HepG2 (cell line): ENCODE results near the gene TST. TPM values are rescaled to one million over a fixed set of nuclear protein-coding genes. Genes with fewer than 3 reads are reported as not detected.

ENCODE experiments used
- GTF2F1 ChIP-seq: fragments of 150-350 bp; IDR thresholded peaks from 2 replicates; pipeline ENCODE4 v1.6.1; 2014; ENCODE audit warnings: low read length
- KDM6A ChIP-seq: IDR thresholded peaks from 2 replicates; pipeline ENCODE4 v1.6.1; 2016; ENCODE audit warnings: low read depth
- MLXIP ChIP-seq: sonication (generic); formaldehyde crosslinking; IDR thresholded peaks from 2 replicates; pipeline ENCODE4 v1.9.0; 2021; ENCODE audit warnings: missing genetic modification reagents, borderline replicate concordance
- PRDM4 ChIP-seq: sonication (generic); formaldehyde crosslinking; IDR thresholded peaks from 2 replicates; pipeline ENCODE4 v1.9.0; 2021; ENCODE audit warnings: missing genetic modification reagents, borderline replicate concordance
- SKIL ChIP-seq: sonication (generic); formaldehyde crosslinking; IDR thresholded peaks from 2 replicates; pipeline ENCODE4 v1.8.0; 2022; ENCODE audit warnings: missing genetic modification reagents, mild to moderate bottlenecking, moderate library complexity, borderline replicate concordance
- SP140L ChIP-seq: sonication (generic); formaldehyde crosslinking; IDR thresholded peaks from 2 replicates; pipeline ENCODE4 v1.4.0; 2020; ENCODE audit warnings: missing genetic modification reagents, borderline replicate concordance
- SP2 ChIP-seq: sonication (generic); formaldehyde crosslinking; IDR thresholded peaks from 2 replicates; pipeline ENCODE4 v1.5.1; 2020; ENCODE audit warnings: mild to moderate bottlenecking, missing genetic modification reagents
- TBL1XR1 ChIP-seq: fragments of 150-350 bp; IDR thresholded peaks from 2 replicates; pipeline ENCODE4 v1.6.1; 2014; ENCODE audit warnings: borderline replicate concordance, low read length; ENCODE audit not compliant: partially characterized antibody
- TBP ChIP-seq: sonication (generic); formaldehyde crosslinking; IDR thresholded peaks from 2 replicates; pipeline ENCODE4 v1.5.0; 2020; ENCODE audit warnings: missing genetic modification reagents
- ZNF10 ChIP-seq: sonication (generic); formaldehyde crosslinking; IDR thresholded peaks from 2 replicates; pipeline ENCODE4 v1.4.0; 2020; ENCODE audit warnings: mild to moderate bottlenecking, low read depth, missing genetic modification reagents, borderline replicate concordance
- ZNF263 ChIP-seq: sonication (generic); formaldehyde crosslinking; IDR thresholded peaks from 2 replicates; pipeline ENCODE4 v1.4.0; 2020; ENCODE audit warnings: missing genetic modification reagents
- ZNF296 ChIP-seq: sonication (generic); formaldehyde crosslinking; conservative IDR thresholded peaks from 2 replicates; pipeline ENCODE4 v1.5.0; 2020; ENCODE audit warnings: mild to moderate bottlenecking, missing genetic modification reagents
- ZNF577 ChIP-seq: sonication (generic); formaldehyde crosslinking; IDR thresholded peaks from 2 replicates; pipeline ENCODE4 v1.4.0; 2020; ENCODE audit warnings: mild to moderate bottlenecking, low read depth, missing genetic modification reagents, borderline replicate concordance
- polyA plus RNA-seq, 8 experiments: library from polyadenylated mRNA; depleted of rRNA in 3 of 8; stranded (reverse) in 7 of 8; unstranded in 1 of 8; fragments of >200 nt; fragmentation: Illumina TruSeq in 4 of 8; extraction: Trizol in 4 of 8; gene quantifications; 2 replicates each; pipeline versions ENCODE4 v1.2.1 to v1.2.3, GENCODE V29; 2011 to 2016; ENCODE audit warnings: low read depth in 4 of 8, missing spikeins in 1 of 8, mixed read lengths in 1 of 8; ENCODE audit not compliant: insufficient read depth in 1 of 8
- total RNA-seq, 5 experiments: library from RNA; depleted of rRNA; stranded (reverse); fragments of >200 nt; fragmentation: Illumina TruSeq; extraction: Trizol; gene quantifications; 2 replicates each; pipeline ENCODE4 v1.2.3, GENCODE V29; 2016; ENCODE audit warnings: low read depth in 1 of 5
- TF ChIP-seq, protein P1 (sequence below): sonication (generic); formaldehyde crosslinking; IDR thresholded peaks from 2 replicates; pipeline ENCODE4 v1.8.0; 2022; ENCODE audit warnings: missing genetic modification reagents, mild to moderate bottlenecking, borderline replicate concordance
- TF ChIP-seq, protein P2 (sequence below): IDR thresholded peaks from 2 replicates; pipeline ENCODE4 v1.6.1; 2016; ENCODE audit warnings: missing compliant biosample characterization, missing genetic modification reagents, borderline replicate concordance
- TF ChIP-seq, protein P3 (sequence below): sonication (generic); formaldehyde crosslinking; IDR thresholded peaks from 2 replicates; pipeline ENCODE4 v1.4.0; 2020; ENCODE audit warnings: missing genetic modification reagents, borderline replicate concordance

The TST gene
- total and polyA plus RNA-seq, 2 of the 13 experiments (the other 11 are each of a cell fraction or from before 2014, with no cell fraction given) = 44.6 to 63.6 TPM

DNA sequence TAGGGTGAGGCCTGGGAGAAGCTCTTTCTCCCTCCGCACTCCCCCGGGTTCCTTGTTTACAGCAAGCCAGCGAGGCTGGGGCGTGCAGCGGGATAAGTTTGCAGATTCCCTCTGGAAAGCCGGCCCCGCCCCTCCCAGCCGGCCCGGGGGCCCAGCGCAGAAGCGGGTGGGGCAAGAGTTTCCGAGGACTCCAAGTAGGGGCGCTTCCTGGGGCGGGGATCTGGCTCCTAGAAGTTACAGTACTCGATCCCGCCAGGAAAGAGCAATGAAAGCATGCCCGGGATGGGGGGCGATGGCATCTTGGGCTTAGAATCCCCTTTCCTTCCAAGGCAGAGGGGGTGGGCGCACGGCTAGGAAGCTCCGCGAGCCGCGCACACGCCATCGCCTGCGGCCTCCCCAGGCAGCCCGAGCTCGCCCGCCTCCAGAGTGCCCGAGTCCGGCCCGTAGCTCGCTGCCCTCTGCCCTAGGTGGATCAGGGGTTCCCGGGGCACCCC is 385 bp downstream of the TST start (continued):
- TF ChIP-seq ZNF296 (CRISPR knock-in tag) (0 out of 2 replicates have a peak, but pooled peaks have one; percentile 37), SP140L (CRISPR knock-in tag) (no peak), TBL1XR1 (no peak), GTF2F1 (no peak), ZNF10 (CRISPR knock-in tag) (no peak), ZNF263 (CRISPR knock-in tag) (no peak), SKIL (0 out of 2 replicates have a peak, but pooled peaks have one; percentile 24), SP2 (no peak), ZNF577 (CRISPR knock-in tag) (no peak), TBP (no peak), KDM6A (CRISPR knock-in tag) (no peak), MLXIP (CRISPR knock-in tag) (no peak), PRDM4 (CRISPR knock-in tag) (no peak)
- TF ChIP-seq, protein P1, sequence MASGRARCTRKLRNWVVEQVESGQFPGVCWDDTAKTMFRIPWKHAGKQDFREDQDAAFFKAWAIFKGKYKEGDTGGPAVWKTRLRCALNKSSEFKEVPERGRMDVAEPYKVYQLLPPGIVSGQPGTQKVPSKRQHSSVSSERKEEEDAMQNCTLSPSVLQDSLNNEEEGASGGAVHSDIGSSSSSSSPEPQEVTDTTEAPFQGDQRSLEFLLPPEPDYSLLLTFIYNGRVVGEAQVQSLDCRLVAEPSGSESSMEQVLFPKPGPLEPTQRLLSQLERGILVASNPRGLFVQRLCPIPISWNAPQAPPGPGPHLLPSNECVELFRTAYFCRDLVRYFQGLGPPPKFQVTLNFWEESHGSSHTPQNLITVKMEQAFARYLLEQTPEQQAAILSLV (CRISPR knock-in tag) = no peak
- TF ChIP-seq, protein P2, sequence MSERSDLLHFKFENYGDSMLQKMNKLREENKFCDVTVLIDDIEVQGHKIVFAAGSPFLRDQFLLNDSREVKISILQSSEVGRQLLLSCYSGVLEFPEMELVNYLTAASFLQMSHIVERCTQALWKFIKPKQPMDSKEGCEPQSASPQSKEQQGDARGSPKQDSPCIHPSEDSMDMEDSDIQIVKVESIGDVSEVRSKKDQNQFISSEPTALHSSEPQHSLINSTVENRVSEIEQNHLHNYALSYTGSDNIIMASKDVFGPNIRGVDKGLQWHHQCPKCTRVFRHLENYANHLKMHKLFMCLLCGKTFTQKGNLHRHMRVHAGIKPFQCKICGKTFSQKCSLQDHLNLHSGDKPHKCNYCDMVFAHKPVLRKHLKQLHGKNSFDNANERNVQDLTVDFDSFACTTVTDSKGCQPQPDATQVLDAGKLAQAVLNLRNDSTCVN = no peak
- TF ChIP-seq, protein P3, sequence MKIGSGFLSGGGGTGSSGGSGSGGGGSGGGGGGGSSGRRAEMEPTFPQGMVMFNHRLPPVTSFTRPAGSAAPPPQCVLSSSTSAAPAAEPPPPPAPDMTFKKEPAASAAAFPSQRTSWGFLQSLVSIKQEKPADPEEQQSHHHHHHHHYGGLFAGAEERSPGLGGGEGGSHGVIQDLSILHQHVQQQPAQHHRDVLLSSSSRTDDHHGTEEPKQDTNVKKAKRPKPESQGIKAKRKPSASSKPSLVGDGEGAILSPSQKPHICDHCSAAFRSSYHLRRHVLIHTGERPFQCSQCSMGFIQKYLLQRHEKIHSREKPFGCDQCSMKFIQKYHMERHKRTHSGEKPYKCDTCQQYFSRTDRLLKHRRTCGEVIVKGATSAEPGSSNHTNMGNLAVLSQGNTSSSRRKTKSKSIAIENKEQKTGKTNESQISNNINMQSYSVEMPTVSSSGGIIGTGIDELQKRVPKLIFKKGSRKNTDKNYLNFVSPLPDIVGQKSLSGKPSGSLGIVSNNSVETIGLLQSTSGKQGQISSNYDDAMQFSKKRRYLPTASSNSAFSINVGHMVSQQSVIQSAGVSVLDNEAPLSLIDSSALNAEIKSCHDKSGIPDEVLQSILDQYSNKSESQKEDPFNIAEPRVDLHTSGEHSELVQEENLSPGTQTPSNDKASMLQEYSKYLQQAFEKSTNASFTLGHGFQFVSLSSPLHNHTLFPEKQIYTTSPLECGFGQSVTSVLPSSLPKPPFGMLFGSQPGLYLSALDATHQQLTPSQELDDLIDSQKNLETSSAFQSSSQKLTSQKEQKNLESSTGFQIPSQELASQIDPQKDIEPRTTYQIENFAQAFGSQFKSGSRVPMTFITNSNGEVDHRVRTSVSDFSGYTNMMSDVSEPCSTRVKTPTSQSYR = no peak
